Fibroblast of mammary gland (primary cell): Measurements from ENCODE around the gene VSTM5.
A peak's percentile ranks its signal among the peaks of the same experiment; 100 is the strongest.

Source experiments
- DNase-seq: peaks from one replicate; pipeline ENCODE4 v3.0.0-alpha.2; 2010; ENCODE audit warnings: low read depth
- H3K4me3 ChIP-seq: 2 replicates; pipeline ENCODE4 v1.5.1; 2011; ENCODE audit warnings: low read depth, mild to moderate bottlenecking, low read length, moderate library complexity; ENCODE audit not compliant: control insufficient read depth
- CTCF ChIP-seq: conservative IDR thresholded peaks from 2 replicates; pipeline ENCODE4 v1.5.1; 2011; ENCODE audit warnings: low read depth, low read length, inconsistent platforms; ENCODE audit not compliant: control insufficient read depth, insufficient read depth

Gene VSTM5

GRCh38 chr11:93849751-93850593 lies 446 bp downstream of the VSTM5 start:
- peak; percentile 33 for DNase-seq
- no peak for TF ChIP-seq CTCF
- H3K4me3 ChIP-seq, result peak overlapping the region; percentile 40

- H3K4me3 ChIP-seq, result no peak overlapping the region
- DNase-seq, result no peak
- TF ChIP-seq CTCF, result no peak
Measured at GRCh38 chr11:93849201-93849600, 1.2 kb downstream of the VSTM5 start.

- no peak for DNase-seq
- no peak overlapping the region for H3K4me3 ChIP-seq
- no peak for TF ChIP-seq CTCF
Measured at GRCh38 chr11:93846411-93846810, 4.0 kb downstream of the VSTM5 start.

- TF ChIP-seq CTCF, result no peak
- no peak overlapping the region for H3K4me3 ChIP-seq
- no peak for DNase-seq
Measured at GRCh38 chr11:93845181-93846092, 5.0 kb downstream of the VSTM5 start.

GRCh38 chr11:93844568-93844967 lies 5.8 kb downstream of the VSTM5 start:
- H3K4me3 ChIP-seq, result no peak overlapping the region
- DNase-seq, result no peak
- no peak for TF ChIP-seq CTCF

- no peak overlapping the region for H3K4me3 ChIP-seq
- TF ChIP-seq CTCF, result no peak
- DNase-seq, result no peak
Measured at GRCh38 chr11:93843906-93844305, 6.5 kb downstream of the VSTM5 start.
